ENCODE measurements around the gene OSER1.
"Not testable (repeated sequence)": the region's sequence is repeated elsewhere in the genome, so short reads cannot be mapped to it uniquely, and the experiment has no call there.

OSER1 gene

GRCh38 chr20:44199877-44200276, 10.7 kb downstream of the OSER1 start:
- no peak overlapping the region for H3K4me3 ChIP-seq (ENCODE audit: low read depth, low read length)
- H3K27ac ChIP-seq, result no peak overlapping the region
- H3K79me2 ChIP-seq, result peaks cover 9% of the 10 kb centered on the region
- TF ChIP-seq CTCF (IDR thresholded peaks at IDR 0.05), result no peak
- H3K4me1 ChIP-seq, result no peaks in the 10 kb centered on the region
- no peaks in the 10 kb centered on the region for H3K9me3 ChIP-seq (ENCODE audit: control insufficient read depth, low read length)
- H3K36me3 ChIP-seq (ENCODE audit: control insufficient read depth, insufficient read depth, low read length), result no peaks in the 10 kb centered on the region
- no peak overlapping the region for H3K9ac ChIP-seq
- no peak overlapping the region for H2AFZ ChIP-seq
- H3K4me2 ChIP-seq (ENCODE audit: low read length), result no peak overlapping the region
- no peaks in the 10 kb centered on the region for H3K27me3 ChIP-seq (ENCODE audit: control insufficient read depth, insufficient read depth, low read length)

- Histone ChIP-seq H2AFZ (no peak overlapping the region), H3K9me3 (ENCODE audit: control insufficient read depth, low read length) (no peaks in the 10 kb centered on the region), H3K36me3 (ENCODE audit: control insufficient read depth, insufficient read depth, low read length) (no peaks in the 10 kb centered on the region), H3K4me3 (ENCODE audit: low read depth, low read length) (no peak overlapping the region), H3K4me1 (no peaks in the 10 kb centered on the region), H3K79me2 (peaks cover 9% of the 10 kb centered on the region), H3K4me2 (ENCODE audit: low read length) (no peak overlapping the region), H3K27ac (no peak overlapping the region), H3K9ac (no peak overlapping the region), H3K27me3 (ENCODE audit: control insufficient read depth, insufficient read depth, low read length) (no peaks in the 10 kb centered on the region)
- no peak for TF ChIP-seq CTCF (IDR thresholded peaks at IDR 0.05)
These were observed 11.7 kb downstream of the OSER1 start for GRCh38 chr20:44198872-44199271.

GRCh38 chr20:44196271-44196670, 14.3 kb downstream of the OSER1 start:
- H3K9ac ChIP-seq, result no peak overlapping the region
- no peak overlapping the region for H3K27ac ChIP-seq
- no peak overlapping the region for H3K4me3 ChIP-seq (ENCODE audit: low read depth, low read length)
- no peaks in the 10 kb centered on the region for H3K27me3 ChIP-seq (ENCODE audit: control insufficient read depth, insufficient read depth, low read length)
- no peaks in the 10 kb centered on the region for H3K79me2 ChIP-seq
- H3K36me3 ChIP-seq (ENCODE audit: control insufficient read depth, insufficient read depth, low read length), result no peaks in the 10 kb centered on the region
- no peak overlapping the region for H2AFZ ChIP-seq
- no peaks in the 10 kb centered on the region for H3K4me1 ChIP-seq
- H3K4me2 ChIP-seq (ENCODE audit: low read length), result no peak overlapping the region
- no peaks in the 10 kb centered on the region for H3K9me3 ChIP-seq (ENCODE audit: control insufficient read depth, low read length)
- TF ChIP-seq CTCF (IDR thresholded peaks at IDR 0.05), result no peak

GRCh38 chr20:44195605-44196004, 15.0 kb downstream of the OSER1 start:
- no peak overlapping the region for H3K9ac ChIP-seq
- no peaks in the 10 kb centered on the region for H3K9me3 ChIP-seq (ENCODE audit: control insufficient read depth, low read length)
- no peaks in the 10 kb centered on the region for H3K36me3 ChIP-seq (ENCODE audit: control insufficient read depth, insufficient read depth, low read length)
- H3K27me3 ChIP-seq (ENCODE audit: control insufficient read depth, insufficient read depth, low read length), result no peaks in the 10 kb centered on the region
- H3K79me2 ChIP-seq, result no peaks in the 10 kb centered on the region
- no peak overlapping the region for H3K4me3 ChIP-seq (ENCODE audit: low read depth, low read length)
- no peak overlapping the region for H3K4me2 ChIP-seq (ENCODE audit: low read length)
- TF ChIP-seq CTCF (IDR thresholded peaks at IDR 0.05), result no peak
- no peaks in the 10 kb centered on the region for H3K4me1 ChIP-seq
- no peak overlapping the region for H3K27ac ChIP-seq
- H2AFZ ChIP-seq, result no peak overlapping the region

- TF ChIP-seq CTCF (IDR thresholded peaks at IDR 0.05), result no peak
- Histone ChIP-seq H3K36me3 (ENCODE audit: control insufficient read depth, insufficient read depth, low read length) (no peaks in the 10 kb centered on the region), H3K9ac (no peak overlapping the region), H3K9me3 (ENCODE audit: control insufficient read depth, low read length) (no peaks in the 10 kb centered on the region), H3K79me2 (no peaks in the 10 kb centered on the region), H2AFZ (no peak overlapping the region), H3K4me3 (ENCODE audit: low read depth, low read length) (no peak overlapping the region), H3K4me1 (no peaks in the 10 kb centered on the region), H3K27ac (no peak overlapping the region), H3K27me3 (ENCODE audit: control insufficient read depth, insufficient read depth, low read length) (no peaks in the 10 kb centered on the region), H3K4me2 (ENCODE audit: low read length) (no peak overlapping the region)
These were observed 16.8 kb downstream of the OSER1 start for GRCh38 chr20:44193801-44194200.

GRCh38 chr20:44191640-44192039, 18.9 kb downstream of the OSER1 start:
- H3K4me2 ChIP-seq (ENCODE audit: low read length); H3K27ac ChIP-seq; H3K79me2 ChIP-seq; H3K4me1 ChIP-seq; H3K9ac ChIP-seq; H3K9me3 ChIP-seq (ENCODE audit: control insufficient read depth, low read length); H3K27me3 ChIP-seq (ENCODE audit: control insufficient read depth, insufficient read depth, low read length); H3K4me3 ChIP-seq (ENCODE audit: low read depth, low read length); H3K36me3 ChIP-seq (ENCODE audit: control insufficient read depth, insufficient read depth, low read length); H2AFZ ChIP-seq: not testable (repeated sequence)
